Activated CD4-positive, alpha-beta T cell treated with anti-CD3 and anti-CD28 coated beads for 1 hour (primary cell): ENCODE measurements around the gene WNT7B.

Experiments used
- DNase-seq: peaks from one replicate; pipeline ENCODE4 v3.0.0-alpha.2; 2020

Gene WNT7B

DNA sequence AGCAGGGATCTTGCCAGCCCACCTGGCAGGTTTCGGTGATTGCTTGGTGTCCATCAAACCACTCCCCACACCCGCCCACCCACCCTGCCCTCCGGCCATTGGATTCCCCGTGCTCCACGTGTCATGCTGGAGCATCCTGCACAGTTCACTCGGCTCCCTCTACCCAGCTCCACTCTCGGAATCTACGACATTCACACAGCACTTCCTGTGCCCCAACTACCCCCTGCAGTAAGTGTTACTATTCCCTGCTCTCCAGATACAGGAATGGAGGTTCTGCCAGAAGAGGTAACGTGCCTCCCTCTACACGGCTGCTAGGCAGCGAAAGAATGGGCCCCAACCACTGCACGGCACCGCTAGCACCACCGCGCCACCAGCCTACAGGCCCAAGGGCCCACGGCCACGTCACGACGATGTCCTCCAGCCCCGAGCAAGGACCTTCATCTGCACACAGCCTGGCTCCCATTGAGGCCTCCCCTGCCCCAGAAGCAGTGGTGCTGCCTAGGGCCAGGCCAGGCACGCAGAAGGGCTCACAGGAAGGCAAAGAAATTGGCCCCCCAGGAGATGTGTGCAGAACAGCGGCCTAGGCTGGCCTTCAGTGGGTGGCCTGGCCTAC is 27.6 kb downstream of the WNT7B start:
- no peak for DNase-seq

DNA sequence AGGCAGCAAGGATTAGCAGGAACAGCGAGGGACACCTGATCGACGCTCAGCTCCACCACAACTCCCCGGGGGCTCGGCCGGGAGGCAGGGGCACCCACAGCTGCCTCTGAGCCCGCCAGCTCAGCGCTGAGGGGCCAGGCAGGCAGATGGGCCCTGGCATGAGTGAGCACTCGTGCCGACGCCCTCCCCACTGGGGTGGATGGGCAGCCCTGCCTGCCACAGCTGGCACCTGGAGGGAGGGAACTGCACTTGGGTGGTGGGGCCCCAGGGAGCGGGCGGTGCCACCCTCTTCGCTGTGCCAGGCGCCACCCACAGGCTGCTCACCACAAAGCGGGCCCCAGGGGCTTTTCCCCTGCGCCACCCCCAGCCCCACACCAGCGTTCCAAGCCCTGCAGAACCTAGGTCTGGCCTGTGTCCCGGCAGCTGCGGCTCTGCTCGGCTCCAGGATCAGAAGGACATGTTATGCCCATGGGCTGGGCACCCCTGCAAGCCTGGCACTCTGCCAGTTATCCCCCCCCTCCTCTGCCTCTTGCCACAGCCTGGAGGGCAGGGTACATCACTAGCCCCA is 28.8 kb downstream of the WNT7B start:
- DNase-seq = no peak

DNA sequence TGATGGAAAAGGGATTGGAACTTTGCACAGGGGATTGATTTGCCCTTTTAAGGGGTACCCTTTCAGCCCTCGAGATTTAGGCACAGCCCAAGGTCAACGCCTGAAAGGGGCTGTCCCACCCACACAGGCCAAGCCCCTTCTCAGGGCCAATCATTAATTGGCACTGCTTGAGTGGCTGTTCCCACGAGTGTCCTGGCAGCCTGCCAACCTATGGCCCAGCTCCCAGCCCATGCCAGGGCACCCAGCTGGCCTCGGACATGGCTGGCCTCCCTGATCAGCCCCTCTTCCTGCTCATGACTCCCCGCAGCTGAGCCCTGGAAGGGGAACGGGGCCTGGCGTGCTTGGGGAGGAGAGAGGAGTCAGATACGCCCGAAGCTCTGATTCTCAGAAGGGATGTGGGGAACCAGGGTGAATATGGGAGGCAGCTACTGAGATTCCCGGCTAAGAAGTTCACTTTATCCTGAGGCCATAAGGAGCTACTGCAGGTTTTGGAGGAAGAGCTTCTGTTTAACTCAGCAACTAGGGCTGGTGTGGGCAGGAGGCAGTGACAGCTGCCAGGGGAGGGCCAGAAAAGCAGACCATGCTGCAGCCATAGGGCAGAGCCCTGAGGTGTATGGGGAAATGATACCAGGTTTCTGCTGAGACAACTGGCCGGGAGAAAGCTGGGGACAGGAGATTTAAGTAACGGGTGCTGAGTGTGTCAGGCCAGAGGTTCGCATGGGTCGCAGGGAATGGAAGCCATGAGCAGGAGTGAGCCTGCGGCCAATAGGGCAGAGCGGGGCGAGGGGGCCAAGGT is 30.0 kb downstream of the WNT7B start:
- no peak for DNase-seq

DNA sequence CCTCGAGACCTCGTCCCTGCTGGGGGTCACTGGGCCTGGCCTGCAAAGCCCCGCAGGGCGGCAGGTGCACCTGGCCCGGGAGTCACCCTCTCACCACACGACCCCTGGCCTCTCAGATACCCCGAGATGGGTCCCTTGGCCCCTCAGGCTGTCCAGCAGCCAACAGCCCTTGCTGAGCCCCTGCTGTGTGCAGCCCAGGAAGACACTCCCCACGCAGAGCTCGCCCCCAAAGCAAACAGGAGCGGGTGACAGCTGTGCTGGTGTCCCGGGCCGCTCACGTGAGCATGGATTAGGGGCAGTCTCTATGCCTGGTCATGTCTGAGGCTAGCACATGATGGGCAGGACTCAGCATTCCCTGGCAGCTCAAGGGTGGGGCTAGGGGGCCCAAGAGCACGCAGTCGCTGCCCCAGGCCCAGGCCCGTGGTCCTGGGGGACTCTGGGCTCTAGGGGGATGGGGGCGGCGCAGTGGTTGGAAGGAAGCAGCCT is 31.3 kb downstream of the WNT7B start:
- no peak for DNase-seq

DNA sequence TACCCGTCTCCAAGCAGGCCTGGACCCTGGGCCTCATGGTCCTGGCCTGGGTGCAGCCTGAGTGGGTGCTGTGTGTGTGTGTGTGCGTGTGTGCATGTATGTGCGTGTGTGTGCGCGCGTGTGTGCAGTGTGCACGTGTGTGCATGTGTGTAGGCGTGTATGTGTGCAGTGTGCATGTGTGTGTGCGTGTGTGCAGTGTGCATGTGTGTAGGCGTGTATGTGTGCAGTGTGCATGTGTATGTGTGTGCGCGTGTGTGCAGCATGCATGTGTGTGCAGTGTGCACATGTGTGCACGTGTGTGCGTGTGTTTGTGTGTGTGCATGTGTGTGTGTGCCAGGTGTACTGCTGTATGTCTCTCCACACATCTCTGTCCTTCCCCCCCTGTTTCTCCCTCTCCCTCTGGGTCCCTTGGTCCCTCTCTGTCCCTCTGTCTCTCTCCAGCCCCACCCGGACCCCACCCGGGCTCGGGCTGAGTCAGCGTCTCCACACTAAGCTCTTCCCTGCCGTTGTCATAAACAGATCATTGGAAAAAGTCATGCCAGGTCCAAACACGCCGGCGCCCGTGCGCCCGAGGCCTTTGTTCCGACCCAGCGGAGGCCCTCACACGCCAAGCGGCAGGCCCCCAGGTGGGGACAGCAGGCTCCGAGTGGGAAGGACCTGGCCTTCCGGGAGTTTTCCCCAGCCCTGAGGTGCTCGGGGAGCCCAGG is 34.0 kb downstream of the WNT7B start:
- no peak for DNase-seq

DNA sequence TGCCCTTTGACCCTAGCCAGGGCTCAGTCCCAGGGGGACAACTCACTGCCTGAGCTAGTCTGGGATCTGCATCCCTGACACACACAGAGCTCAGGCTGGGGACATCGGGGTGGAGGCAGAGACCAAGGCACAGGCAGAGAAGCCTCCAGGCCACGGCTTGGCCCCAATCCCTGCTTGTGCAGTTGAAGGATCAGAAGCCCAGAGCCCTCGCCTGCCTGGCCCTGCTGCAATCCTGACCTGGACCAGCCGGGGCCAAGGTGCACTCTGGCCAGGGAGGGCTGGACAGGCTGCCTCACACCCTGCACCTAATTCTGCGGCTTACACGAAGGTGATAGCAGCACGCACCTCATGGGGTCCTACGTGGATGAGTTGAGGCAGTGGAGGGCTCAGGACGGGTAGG is 34.6 kb downstream of the WNT7B start:
- no peak for DNase-seq

DNA sequence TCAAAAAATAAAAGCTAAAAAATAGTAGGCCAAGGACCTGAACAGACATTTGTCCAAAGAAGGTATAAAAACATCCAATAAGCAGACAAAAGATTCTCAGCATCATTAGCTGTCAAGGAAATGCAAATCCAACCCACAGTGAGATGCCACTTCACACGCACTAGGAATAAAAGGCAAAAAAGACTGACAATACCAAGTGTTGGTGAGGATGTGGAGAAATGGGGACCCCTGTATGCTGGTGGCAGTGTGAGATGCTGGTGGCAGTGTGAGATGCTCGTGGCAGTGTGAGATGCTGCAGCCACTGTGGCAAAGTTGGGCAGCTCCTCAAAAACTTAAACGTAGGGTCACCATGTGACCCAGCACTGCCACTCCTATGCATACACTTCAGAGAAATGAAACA is 38.0 kb downstream of the WNT7B start:
- DNase-seq = no peak

DNA sequence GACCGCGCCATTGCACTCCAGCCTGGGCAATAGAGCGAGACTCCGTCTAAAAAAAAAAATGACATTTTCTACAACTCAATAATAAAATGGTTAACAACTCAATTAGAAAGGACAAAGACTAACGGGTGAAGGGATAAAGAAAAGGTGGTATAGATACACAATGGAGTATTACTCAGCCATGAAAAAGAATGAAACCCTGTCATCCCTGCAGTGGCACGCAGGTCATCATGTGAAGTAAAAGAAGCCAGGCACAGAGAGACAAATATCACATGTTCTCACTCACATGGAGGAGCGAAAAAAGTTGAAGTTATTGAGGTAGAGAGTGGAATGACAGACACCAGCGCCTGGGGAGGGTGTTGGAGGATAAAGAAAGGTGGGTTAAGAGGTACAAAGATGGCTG is 39.0 kb downstream of the WNT7B start:
- no peak for DNase-seq

DNA sequence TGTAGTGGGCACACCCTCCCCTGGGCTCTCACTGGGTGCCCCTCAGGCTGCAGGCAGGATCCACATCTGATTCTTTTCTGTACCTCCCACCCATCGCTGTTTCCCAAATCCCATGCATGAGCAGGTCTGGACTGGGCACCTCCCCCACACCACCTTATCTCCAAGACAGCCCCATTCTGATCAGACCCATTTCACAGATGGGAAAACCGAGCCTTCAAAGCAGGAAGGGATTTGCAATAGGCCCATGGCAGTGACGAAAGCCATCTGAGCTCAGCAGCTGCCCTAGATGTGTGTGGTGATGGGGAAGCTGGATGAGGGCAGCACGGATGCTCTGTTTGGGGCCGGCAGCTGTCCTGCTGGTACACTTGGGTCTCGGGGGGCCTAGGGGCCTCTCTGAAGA is 41.4 kb downstream of the WNT7B start:
- DNase-seq = no peak

DNA sequence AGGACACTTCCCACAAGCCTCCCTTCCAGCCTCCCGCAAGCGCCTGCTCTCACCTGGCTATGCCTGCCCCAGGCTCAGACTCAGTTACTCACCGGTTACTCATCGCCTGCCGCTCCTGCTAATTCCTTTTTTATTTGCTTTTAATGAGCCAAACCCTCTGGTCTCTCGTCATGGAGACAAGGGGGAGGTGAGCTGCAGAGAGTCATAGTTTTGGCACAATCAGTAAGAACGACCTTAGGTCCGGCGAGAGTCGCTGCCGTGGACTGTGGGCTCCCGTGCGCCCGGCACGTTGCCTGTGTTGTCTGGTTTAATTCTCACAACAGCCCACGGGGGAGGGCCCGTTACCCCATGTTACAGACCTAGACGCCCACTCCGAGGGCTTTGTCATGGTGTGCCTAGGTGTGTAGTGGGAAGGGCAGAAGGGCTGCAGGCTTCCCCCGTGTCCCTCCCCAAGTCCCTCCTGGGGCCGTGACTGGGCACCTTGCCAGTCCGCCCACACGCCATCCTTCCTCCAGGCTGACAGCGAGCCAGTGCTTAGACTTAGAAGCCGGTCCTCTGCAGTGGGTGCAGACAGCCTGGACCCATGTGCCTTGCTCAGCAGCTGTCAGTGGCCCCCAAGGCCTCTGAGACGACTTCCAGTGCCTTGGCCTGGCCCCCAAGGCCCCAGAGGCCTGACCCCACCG is 42.2 kb downstream of the WNT7B start:
- DNase-seq = no peak

DNA sequence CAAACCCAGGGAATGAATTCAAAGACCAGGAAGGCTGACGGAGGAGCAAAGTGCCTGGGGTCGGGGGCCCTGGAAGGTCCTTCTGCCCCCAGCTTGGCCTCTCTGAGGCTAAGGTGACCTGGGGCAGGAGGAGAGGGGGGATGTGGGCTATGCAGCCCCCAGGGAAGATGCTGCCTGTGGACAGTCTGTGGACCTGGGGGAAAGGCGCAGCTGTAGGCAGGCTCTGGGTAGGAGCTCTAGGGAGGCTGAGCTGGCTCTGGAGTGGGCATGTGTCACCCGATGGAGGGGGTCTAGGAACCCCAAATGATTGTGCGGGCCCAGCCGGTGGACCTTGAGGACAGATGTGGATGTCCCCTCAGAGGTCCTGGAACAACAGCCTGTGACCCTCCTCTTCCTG is 42.8 kb downstream of the WNT7B start:
- no peak for DNase-seq

DNA sequence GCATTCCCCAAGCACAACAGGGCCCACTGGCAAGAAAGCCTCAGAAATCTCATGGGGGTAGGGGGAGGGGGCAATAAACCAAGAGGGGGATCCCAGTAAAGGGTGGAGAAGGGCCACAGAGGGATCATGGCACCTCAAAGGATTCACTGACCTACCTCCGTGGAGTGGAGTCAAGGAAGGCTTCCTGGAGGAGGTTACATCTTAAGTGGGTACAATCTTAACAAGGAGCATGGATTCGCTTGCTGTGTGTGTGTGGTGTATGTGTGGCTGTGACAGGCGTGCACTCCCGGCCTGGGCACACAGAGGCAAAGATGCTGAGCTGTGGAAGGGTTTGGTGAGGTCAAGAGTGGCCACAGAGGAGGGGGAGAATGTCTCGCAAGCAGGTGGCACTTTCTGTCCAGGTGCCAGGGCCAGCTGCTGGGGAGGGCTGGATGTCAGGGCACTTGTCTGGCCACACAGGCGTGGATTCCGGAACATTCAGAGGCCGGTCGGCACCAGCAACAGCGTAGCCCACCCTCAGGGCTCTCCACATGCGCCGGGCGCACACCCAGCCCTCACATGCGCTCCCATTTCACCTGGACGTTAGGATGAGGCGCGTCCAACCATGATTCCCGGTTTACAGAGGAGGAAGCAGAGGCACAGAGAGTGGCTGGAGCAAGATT is 43.3 kb downstream of the WNT7B start:
- DNase-seq = no peak

DNA sequence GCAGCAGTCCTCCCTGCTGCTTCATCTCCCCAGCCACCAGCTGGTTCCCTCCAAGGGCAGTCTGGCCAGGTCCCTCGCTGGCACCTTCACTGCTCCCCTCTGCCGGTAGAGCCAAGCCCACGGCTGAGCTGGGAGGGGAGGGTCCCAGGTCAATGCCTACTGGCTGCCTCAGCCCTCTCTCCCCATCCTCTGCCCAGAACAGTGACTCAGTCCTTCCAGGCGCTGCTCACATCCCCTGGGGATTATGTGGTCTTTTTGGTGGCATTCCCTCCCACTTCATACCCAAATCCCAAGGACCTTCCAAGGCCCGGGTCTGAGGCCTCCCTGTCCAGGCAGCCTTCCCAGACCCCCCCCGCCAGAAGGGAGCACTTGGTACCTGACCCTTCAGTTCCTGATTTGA is 44.9 kb downstream of the WNT7B start:
- no peak for DNase-seq

DNA sequence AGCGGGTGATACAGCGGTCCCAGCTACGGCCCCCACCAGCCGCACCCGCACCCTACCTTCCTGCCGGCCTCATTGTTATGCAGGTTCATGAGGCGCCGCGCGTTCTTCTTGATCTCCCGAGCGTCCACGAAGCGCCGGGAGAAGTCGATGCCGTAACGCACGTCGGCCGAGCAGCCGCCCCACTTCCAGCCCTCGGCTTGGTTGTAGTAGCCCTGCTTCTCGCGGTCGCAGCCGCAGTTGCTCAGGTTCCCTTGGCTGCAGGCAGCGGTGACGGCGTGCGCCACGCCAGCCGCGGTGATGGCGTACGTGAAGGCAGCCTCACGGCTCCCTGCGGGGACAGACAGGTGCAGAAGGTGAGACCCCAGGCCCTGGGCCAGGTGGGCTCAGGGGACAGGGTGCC is 45.9 kb downstream of the WNT7B start:
- no peak for DNase-seq

DNA sequence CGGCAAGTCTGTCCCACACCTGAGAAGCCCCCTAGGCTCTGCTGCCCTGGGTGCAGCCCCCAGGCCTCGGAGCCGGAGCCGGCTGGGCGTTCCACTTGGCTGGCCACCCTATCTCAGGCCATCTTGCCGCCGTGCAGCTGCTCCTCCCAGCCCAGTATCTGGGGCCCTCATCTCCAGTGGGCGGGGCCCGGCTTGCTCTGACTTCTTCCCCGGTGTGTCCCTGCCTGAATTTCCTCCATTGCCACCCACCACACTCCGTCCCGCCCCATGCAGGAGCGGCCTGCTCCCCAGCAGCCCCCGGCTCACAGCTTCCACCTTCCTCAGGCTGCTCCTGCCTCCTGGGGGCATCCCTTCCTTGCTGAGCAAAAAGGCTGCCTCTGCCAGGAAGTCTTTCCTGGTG is 46.6 kb downstream of the WNT7B start:
- DNase-seq = no peak

DNA sequence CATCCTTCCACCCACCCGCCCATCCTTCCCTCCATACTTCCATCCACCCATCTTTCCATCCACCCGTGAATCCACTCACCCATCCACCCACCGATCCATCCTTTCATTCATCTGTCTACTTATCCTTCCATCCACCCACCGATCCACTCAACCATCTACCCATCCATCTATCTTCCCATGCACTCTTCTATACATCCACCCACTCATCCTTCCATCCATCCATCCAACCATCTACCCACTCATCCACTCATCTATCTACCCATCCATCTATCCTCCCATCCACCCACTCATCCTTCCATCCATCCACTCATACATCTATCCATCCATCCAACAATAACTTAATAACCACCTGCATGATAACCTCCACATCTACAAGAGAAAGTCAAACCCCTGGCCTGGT is 47.3 kb downstream of the WNT7B start:
- no peak for DNase-seq

DNA sequence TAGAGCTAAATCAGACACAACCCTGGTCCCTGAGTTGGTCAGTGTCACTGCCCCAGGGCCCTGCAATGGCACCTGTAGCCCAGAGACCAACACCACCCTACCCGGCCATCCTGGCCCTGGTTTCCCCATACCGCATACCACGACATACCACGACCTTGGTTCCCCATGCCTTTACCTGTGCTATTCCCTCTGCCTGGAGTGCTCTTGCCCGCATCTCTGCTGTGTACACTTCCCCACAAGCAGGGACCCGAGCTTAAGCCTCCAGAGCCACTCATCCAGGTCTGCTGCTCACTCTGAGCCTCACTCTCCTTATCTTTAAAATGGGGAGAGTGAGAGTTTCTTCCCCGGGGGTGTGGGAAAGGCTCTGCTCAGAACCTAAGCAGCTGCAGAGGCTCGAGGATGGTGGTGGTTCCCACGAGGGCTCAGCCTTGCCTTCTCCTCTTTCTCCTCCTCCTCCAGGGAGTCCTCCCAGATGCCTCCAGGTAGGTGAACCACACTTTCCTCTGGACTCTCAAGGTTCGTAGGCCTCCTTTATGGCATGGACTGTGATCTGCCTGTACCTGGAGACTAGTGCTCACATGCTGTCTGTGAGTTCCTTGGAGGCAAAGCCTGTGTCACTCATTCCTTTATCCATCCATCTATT is 48.1 kb downstream of the WNT7B start:
- no peak for DNase-seq

DNA sequence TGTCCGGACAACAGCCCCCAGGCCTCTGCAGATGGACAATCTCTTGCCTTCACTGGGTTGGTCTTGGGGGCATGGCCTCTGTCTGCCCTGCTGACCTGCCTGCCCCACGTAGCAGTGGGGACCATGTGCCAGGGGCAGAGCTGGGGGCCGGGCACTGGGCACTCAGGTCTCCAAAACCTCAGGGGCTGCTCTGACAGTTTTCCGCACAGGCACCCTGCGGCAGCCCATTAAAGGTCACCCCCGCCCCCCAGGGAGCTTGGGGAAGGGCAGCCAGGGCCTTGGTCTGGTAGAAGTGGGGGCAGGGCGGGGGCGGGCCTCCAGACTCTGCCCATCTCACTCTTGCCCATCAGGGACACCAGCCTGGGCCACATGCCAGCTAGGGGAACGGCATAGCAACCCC is 49.9 kb downstream of the WNT7B start:
- DNase-seq = no peak

DNA sequence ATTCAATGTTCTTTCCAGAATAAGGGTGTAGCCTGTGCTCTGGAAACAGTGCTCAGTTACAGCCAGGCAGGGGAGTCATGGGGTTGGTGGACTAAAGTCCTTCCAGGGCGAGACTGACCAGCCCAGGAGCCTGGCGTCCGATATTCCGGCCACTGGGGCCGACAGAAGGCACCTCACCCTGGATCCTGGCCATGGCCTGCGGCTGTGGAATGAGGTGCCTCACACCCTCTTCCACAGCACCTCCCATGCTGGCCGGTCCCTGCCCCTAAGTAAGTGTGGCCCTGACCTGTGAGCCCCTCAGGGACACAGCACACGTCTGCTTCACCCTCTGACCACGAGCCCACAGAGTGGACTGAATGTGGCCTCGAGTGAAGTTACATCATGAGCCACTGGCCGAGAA is 50.5 kb downstream of the WNT7B start:
- no peak for DNase-seq

DNA sequence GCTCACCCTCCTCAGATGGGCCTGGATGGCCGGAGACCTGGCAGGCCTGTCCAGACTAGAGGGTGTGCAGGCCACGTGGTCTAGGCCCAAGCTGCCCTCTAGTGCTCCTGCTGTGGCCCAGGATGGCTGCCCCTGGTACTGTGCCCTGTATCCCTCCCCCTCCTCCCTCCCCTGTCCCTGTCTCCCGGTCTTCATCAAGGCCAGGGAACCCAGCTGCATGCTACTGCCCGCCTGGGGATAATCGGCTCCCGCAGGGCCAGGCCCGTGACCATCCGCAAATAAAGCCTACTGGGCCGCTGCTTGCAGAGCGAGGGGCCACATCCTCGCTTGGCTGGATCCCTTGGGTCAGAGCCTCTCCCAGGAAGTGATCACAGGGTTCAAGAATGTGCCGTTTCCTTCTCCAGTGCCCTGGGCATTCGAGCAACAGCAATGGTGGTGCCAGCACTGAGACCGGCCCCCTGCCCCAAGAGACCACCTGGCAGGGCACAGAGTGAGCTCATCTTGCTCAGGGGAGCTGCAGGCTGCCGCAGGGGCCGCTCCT is 51.1 kb downstream of the WNT7B start:
- DNase-seq = no peak

DNA sequence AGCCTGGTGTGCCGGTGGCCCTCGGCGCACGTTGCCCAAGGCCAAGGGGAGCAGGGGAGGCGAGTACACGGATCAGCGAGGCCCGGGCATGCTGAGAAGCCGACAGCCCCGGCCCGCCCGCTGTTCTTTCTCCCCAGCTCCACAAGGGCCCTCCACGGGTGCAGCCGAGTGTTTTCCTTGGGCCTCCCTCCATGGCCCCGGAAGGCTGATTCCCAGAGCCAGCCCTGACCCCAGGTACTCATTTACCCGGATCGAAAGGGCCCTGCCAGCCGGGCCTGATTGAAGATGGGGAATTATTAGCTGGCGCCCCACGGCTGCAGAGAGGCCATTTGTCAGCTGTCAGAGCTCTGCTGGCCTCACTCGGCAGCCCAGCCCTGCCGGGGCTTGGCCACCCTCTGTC is 53.1 kb downstream of the WNT7B start:
- no peak for DNase-seq

DNA sequence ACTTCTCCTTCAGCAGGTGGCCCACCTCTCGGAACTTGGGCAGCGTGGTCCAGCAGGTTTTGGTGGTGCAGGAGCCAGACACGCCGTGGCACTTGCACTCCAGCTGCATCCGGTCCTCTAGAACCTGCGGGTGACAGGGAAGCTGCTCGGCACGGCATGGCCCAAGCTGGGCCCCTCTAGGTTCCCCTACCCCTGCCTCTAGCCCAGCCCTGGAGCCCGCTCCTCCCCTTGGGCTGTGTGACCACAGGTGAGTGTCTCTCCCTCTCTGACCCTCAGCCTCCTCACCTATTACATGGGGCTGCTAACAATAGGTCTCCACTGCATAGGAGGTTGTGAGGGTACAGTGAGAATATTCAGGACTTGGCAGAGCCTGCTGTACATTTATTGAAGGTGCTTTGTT is 53.8 kb downstream of the WNT7B start:
- DNase-seq = no peak
